Measurements from ENCODE around the gene PRKD1.
"Not testable (repeated sequence)": the region's sequence is repeated elsewhere in the genome, so short reads cannot be mapped to it uniquely, and the experiment has no call there.

The PRKD1 gene

GRCh38 chr14:29798108-29798663 lies 129.5 kb downstream of the PRKD1 start:
- DNase-seq (ENCODE audit: low spot score), result no peak

GRCh38 chr14:29796853-29797252 lies 130.8 kb downstream of the PRKD1 start:
- no peak for DNase-seq (ENCODE audit: low spot score)

DNA sequence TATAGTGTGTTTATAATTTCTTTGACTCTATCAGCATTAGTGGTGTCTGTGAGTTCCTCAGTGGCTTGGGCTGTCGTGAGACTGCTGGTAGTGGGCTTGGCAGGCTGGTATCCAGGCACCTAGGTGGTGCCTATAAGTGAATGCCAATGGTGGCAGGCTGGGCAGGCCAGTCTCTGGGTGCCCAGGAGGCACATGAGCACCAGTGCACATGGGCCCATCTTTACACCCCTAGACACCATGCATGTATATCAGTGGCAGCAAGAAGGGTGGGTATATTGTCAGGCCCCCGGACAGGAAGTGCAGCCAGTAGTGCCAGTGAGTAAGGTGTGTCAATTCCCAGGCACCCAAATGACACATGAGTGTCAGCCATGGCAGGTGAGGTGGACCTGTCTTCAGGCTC lies 138.2 kb downstream of the PRKD1 start:
- no peak for DNase-seq (ENCODE audit: low spot score)

DNA sequence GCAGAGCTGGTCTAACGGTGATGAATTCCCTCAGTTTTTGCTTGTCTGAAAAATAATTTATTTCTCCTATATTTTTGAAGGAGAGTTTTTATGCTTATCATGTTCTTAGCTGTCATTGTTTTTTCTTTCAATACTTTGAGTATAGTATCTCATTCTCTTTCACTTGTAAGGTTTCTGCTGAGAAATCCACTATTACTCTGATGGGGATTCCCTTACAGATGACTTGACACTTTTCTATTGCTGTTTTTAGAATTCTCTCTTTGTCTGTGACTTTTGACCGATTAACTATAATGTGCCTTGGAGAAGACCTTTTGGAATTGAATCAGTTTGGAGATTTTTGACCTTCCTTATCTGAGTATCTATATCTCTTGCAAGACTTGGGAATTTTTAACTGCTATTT lies 139.6 kb downstream of the PRKD1 start:
- DNase-seq (ENCODE audit: low spot score), result no peak

DNA sequence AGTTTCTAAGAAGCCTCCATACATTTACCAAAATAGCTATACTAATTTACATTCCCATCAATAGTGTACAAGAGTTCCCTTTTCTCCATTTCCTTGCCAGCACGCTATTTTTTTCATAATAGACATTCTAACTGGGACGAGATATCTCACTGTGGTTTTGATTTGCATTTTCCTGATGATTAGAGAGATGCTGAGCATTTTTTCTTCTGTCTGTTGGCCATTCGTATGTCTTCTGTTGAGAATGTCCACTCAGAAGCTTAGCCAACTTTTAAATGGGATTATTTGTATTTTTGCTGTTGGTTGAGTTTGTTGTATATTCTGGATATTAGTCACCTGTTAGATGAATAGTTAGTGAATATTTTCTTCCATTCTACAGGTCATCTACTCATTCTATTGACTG lies 144.1 kb downstream of the PRKD1 start:
- DNase-seq (ENCODE audit: low spot score), result no peak

GRCh38 chr14:29782041-29782440 lies 145.6 kb downstream of the PRKD1 start:
- DNase-seq (ENCODE audit: low spot score), result no peak

- not testable (repeated sequence) for DNase-seq (ENCODE audit: low spot score)
Measured at GRCh38 chr14:29777142-29777541, 150.5 kb downstream of the PRKD1 start.

DNA sequence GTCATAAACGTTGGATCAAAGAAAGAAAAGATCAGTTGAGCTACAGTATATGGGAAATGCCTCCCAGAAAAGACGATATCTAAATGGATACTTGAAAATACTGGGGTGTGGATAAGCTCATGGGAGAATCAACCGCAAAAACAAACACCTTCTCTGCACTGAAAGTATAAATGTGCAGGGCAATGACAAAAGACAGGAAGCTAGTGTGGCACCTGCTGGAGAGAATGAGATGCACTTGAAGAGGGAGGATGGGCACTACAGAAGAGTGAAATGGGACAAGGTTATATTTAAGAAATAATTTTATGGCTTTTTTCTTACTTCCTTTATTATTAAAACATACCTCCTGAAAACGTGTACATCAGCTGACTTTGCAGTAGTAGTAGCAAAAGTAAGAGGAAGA lies 153.7 kb downstream of the PRKD1 start:
- no peak for DNase-seq (ENCODE audit: low spot score)

DNA sequence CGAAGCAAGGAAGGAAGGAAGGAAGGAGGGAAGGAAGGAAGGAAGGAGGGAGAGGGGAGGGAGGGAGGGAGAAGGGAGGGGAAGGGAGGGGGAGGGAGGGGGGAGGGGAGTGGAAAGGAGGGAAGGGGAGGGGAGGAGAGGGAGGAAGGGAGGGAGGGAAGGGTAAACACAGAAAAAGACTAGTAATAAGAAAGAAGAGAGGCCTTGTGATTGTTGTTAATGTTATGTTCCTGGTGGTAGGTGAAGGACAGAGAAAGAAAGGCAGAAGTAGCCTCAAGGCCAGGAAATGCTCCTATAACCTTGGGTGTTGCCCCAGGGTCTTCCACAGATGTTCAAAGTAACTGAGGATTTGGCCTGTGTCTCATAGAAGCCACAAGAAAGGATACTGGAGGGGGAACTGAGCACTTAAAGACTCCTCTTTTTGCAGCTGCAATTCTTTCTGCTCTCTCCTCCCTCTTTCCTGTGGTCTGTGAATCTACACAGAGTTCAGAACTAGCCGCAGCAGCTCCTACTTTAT lies 164.2 kb downstream of the PRKD1 start:
- no peak for DNase-seq (ENCODE audit: low spot score)

DNA sequence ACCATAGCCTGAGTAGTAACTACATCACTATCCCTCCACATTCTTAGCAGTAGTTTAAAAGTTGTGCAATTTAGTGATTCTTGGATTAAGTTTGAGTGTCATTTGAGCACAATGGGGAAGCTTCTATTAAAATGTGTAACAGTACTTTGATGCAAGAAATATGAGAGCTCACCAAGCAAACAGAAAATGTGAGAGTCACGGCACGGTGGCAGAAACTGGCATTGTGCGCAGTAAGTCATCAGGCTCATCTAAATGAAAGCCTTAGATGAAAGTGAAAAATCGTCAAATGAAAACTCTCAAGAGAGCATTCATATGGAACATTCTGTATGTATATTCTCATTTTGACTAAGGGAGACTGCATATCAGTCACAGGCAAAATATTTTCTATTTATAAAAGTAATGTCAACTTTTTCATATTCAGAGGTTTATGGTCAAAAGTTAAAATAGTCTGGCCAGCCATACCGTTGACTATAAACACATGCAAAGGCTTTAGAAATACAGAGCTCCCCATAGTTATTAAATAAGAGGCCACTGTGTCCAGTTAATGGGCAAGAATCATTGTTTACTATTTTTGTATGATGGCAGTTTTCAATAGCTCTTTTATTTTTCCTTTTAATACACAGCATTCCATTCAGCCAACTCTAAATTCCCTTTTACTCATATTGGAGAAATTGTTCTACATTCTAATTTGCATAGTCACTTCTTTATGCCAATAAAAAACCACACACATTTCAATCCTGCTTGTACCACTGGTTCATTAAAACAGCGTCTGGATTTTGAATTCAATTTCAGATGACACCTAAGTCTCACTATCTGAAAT lies 167.9 kb downstream of the PRKD1 start:
- no peak for DNase-seq (ENCODE audit: low spot score)

DNA sequence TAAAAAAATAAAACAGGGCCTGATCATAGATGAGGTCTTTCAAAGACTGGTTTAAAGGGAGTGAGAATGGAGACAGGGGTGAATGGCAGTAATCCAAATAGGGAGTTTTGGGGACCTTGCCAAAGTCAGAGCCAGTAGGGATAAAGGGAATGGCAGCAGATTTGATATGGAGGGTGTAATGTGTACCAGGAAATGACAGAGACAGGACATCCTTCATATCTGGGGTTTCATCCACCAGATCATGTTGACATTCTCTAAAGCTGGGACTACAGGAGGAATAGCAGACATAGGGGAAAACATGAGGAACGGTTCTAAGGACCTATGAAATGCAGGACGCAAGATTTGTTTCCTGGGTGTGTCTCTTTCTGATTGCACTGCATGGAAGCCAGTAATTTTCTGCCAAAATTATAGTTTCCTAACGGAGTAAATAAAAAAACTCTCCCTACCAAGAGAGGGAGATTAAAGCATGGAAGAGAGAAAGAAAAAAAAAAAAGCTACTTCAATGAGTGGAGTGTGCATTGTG lies 169.9 kb downstream of the PRKD1 start:
- DNase-seq (ENCODE audit: low spot score), result no peak

DNA sequence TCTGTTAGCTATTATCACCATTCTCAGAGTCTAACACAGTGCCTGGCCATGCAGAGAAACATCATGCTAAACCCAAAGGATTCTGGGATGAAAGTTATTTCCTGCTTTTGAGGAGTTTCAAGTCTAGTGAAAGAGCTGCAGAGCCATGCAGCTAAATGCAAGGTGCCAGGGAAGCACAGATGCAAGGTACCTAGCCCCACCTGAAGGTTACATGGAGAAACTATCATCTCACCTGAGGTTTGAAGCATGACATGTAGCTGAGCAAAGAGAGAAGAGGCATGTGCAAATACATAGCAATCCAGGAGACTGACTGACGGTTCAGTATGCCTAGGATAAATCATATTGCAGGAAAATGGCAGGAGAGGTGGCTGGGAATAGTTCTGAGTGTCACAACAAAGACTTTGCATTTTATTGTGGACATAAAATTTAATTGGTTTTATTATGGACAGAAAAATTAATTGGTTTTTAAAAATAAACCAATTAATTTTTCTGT lies 170.4 kb downstream of the PRKD1 start:
- DNase-seq (ENCODE audit: low spot score), result no peak

DNA sequence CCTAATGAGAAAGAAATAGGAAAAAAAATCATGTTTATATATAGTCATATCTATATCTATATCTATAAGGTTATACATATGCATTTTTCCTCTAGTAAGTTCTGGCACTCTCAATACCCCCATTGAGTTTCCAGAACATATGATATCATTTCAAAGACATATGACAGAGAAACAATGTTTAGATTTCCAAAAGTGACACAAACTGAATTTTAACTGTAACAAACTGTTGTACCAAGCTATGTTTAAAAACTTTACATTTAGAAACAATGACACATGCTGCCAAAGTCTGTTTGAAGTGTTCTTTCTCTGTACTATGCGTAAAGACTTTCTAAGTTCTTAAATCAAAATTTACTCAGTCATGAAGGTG lies 171.6 kb downstream of the PRKD1 start:
- DNase-seq (ENCODE audit: low spot score), result no peak

DNA sequence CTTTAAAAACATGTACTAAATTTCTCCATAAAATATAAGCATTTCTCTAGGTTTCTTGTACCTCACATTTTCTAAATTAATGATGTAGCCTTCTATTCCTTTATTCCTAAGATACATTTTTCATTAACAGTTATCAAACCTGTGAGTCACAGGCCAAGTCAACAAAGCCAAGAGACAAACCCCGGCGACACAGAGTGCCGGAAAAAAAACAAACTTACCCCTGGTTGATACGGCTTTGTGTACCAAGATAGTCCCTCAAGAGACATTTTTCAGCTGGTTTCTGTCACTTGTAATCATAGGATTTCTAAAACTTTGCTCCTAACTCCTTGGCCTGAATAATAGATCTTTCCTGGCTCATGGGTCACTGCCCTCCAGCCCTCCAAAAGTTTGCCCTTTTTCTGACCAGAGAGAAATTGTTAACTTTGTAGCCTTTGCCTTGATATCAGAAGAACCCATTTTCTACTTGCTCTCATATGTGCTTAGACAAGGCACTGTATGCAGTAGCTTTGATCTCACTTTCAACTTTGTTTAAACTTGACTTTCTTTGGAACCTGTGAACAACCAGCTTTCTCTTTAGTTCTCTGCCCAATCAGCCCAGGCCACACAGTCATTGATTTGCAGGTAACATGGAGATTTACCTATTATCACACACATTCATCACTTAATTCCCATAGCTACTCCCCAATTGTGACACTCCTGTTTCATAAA lies 172.2 kb downstream of the PRKD1 start:
- DNase-seq (ENCODE audit: low spot score), result no peak

DNA sequence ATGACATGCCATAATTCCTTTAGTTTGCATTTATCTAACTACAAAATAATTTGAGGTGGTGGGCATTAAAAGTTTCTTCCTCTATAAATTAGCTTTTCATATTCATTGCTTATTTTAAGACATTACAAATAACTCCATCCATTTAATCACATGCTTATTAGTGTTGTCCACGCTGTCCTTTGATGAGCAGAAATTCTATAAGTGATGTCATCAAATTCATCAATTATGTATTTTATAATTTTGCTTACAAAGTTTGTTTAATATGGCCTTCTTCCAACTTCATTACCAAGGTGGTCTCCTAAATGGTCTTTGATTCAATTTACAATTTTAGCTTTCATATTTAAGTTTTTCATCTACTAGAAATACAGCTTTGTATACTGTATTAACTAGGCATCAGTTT lies 173.5 kb downstream of the PRKD1 start:
- no peak for DNase-seq (ENCODE audit: low spot score)

DNA sequence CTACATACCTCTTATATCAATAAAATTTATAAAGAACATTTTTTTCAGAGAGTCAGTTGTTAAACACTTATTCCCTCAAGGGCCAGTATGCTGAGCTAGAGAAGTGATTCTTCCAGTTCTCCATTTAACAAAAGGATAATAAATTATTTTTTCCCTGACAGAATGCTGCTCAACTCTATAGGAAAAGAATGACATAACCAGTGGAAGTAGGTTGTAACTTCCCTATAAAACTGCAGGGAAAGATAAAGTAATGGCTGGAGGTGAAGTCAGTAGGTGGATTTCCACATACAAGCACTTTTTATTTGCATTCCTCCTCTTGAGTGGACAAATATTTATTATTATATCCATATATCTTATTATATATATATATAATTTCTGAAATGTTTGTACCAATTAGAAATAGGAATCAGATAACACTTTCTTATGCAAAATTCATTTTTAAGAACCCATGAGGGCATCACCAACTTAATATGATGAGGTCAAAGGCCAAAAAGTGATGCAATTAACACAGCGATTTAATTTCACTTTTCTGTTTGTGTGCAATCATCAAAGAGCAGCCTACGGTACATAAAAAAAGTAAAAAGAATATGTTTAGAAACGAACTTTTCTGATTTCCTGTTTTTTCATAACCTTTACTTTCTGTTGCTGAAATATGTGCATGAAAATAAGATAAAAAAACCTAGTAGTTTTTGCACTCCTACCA lies 175.3 kb downstream of the PRKD1 start:
- no peak for DNase-seq (ENCODE audit: low spot score)

DNA sequence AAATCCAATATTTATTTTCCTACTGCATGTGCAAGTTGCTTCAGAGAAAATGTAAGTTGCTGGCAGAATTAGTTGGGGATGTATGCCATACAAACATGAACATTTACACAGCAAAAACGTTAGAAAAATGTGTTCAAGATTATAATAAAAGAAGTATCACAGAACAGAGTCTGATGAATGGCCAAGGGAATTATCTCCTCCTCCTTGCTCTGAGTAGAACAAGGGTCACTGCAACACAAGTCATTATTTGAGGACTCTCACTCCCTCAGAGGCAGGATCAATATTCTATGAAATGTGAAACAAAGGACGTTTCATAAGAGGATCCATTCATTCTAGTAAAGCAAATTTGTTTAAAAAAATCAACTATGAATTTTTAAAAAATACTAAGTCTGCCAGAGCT lies 177.8 kb downstream of the PRKD1 start:
- DNase-seq (ENCODE audit: low spot score), result no peak

DNA sequence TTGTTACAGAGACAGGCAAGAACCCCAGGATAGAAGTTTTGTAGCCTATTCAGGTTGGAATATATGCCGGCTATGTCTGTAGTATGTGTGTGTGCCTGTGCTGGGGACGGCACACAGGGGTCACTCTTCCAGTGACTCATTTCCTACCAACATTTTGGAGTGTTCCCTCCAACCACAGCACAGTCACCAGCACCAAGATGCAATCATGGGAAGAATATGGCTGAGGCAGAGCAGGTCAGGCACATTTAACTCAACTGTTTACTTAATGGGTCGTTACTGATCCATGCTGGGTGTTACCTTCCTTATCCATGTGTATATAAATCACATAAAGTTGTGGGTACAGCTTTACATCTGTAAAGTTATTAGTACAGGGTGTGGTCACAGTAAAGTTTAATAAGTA lies 178.3 kb downstream of the PRKD1 start:
- peak; percentile 64 for DNase-seq (ENCODE audit: low spot score)

DNA sequence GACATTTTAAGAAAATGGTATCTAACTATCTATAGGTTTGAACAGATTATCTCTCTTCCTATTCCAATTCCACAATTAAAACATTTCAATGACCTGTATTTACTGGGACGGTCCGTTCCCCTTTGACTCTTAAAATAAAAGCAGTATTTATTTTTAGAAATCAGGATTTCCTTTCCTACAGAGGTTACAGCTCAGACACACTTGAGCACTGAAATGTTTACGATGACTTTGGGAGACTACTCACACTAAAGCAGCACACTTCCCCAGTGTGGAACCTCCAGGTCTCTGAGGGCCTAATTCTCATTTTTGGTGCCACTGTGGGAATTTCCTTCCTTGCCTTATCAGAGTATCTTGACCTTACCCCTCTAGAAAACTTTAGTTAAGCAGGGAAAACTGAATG lies 181.8 kb downstream of the PRKD1 start:
- DNase-seq (ENCODE audit: low spot score), result no peak

DNA sequence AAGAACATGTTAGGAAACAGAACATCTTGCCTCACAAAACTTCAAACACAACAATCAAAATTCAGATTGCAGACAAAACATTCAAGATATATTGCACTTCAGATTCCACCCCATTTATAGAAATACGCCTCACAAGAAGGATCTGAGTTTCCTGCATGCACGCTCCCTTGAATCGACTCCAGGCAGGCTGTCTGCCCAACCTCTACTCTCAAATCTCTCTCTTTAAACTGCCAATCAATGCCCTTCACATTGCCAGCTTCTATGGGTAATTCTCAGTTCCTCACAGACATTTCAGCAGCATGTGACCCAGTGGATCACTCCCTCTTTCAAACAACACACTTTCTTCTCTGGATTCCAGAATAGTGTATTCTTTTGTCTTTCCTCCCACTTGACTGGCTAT lies 184.1 kb downstream of the PRKD1 start:
- no peak for DNase-seq (ENCODE audit: low spot score)

DNA sequence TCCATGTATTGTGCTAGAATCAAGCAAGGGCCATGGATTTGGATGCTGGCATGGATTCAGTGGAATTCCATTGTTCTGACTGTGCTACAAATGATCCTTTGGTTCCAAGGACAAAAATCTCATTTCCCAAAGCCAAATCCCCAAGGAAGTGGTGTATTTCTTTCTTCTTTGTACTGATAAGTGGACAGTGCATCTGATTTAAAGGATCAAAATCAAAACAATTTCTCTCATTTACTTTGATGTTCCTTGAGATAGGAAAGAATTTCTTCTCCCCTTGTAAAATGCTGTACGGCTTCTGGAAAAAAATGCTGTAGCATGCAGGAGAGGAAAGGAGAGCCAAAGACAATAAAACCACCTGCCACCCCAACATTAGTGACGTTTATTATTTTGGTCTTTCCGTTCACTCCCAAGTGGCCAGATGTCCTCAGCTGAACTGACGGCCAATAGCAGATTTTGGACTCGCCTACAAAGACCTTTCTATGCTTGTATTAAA lies 185.7 kb downstream of the PRKD1 start:
- peak; percentile 39 for DNase-seq (ENCODE audit: low spot score)

GRCh38 chr14:29740491-29740890 lies 187.2 kb downstream of the PRKD1 start:
- DNase-seq (ENCODE audit: low spot score), result no peak
